Smooth muscle cell (in vitro differentiated cells): ENCODE data around the gene SDR39U1. TPM values are rescaled to one million over a fixed set of nuclear protein-coding genes. Genes with fewer than 3 reads are reported as not detected.
"Not testable (repeated sequence)": the region's sequence is repeated elsewhere in the genome, so short reads cannot be mapped to it uniquely, and the experiment has no call there.

Experiments used
- DNase-seq: peaks from one replicate; lab custom pipeline; 2025; ENCODE audit not compliant: unreplicated experiment; lab: John Stamatoyannopoulos, UW
- H2AFZ ChIP-seq: fragments of 200-600 bp; sonication (generic); 2 replicates; pipeline ENCODE4 v1.6.0; 2016; ENCODE audit warnings: antibody characterized with exemption, low read depth, mild to moderate bottlenecking
- H3F3A ChIP-seq: fragments of 200-600 bp; sonication (generic); 2 replicates; pipeline ENCODE4 v1.6.0; 2017; ENCODE audit warnings: antibody characterized with exemption, low read depth
- H3K27ac ChIP-seq: fragments of 200-600 bp; sonication (generic); 2 replicates; pipeline ENCODE4 v1.5.1; 2016; ENCODE audit warnings: low read depth, mild to moderate bottlenecking
- H3K27me3 ChIP-seq: fragments of 200-600 bp; sonication (generic); 2 replicates; pipeline ENCODE4 v1.6.1; 2016; ENCODE audit warnings: low read depth, mild to moderate bottlenecking
- H3K36me3 ChIP-seq: fragments of 200-600 bp; sonication (generic); 2 replicates; pipeline ENCODE4 v1.5.1; 2016; ENCODE audit warnings: low read depth
- H3K4me1 ChIP-seq: fragments of 200-600 bp; sonication (generic); 2 replicates; pipeline ENCODE4 v1.5.1; 2016; ENCODE audit warnings: low read depth
- H3K4me2 ChIP-seq: fragments of 200-600 bp; sonication (generic); 2 replicates; pipeline ENCODE4 v1.6.0; 2016; ENCODE audit warnings: mild to moderate bottlenecking
- H3K4me3 ChIP-seq: fragments of 200-600 bp; sonication (generic); 2 replicates; pipeline ENCODE4 v1.5.1; 2016; ENCODE audit warnings: mild to moderate bottlenecking
- H3K79me2 ChIP-seq: fragments of 200-600 bp; sonication (generic); 2 replicates; pipeline ENCODE4 v1.6.0; 2016; ENCODE audit warnings: low read depth, mild to moderate bottlenecking
- H3K9ac ChIP-seq: fragments of 200-600 bp; sonication (generic); 2 replicates; pipeline ENCODE4 v1.6.0; 2016; ENCODE audit warnings: low read depth
- H3K9me3 ChIP-seq: fragments of 200-600 bp; sonication (generic); replicated peaks from 2 replicates; pipeline ENCODE4 v1.5.1; 2016; ENCODE audit warnings: low read depth
- H4K20me1 ChIP-seq: fragments of 200-600 bp; sonication (generic); 2 replicates; pipeline ENCODE4 v1.6.0; 2016; ENCODE audit warnings: low read depth
- CTCF ChIP-seq: fragments of 200-600 bp; sonication (generic); IDR thresholded peaks from 2 replicates; pipeline ENCODE4 v1.5.1; 2017; ENCODE audit warnings: borderline replicate concordance, mild to moderate bottlenecking, antibody characterized with exemption; ENCODE audit not compliant: insufficient read depth, poor library complexity, severe bottlenecking
- WGBS: methylation state at CpG from one replicate; pipeline ENCODE4 v1.1.7; 2016; ENCODE audit warnings: low lambda C conversion rate; 5-methylcytosine and 5-hydroxymethylcytosine counted together
- polyA plus RNA-seq: library from polyadenylated mRNA; unstranded; fragments of >200 nt; fragmentation: Nextera tagmentation; extraction: Ambion mirVana; gene quantifications from 2 replicates; pipeline ENCODE4 v1.2.1, GENCODE V29; 2016
- total RNA-seq: library from RNA; depleted of rRNA; stranded (reverse); fragments of >200 nt; gene quantifications from 2 replicates; pipeline ENCODE4 v1.2.3, GENCODE V29; 2014

The SDR39U1 gene
- total RNA-seq: 20.9 and 21.6 TPM in 2 replicates
- polyA plus RNA-seq: 62.6 and 78.8 TPM in 2 replicates

DNA sequence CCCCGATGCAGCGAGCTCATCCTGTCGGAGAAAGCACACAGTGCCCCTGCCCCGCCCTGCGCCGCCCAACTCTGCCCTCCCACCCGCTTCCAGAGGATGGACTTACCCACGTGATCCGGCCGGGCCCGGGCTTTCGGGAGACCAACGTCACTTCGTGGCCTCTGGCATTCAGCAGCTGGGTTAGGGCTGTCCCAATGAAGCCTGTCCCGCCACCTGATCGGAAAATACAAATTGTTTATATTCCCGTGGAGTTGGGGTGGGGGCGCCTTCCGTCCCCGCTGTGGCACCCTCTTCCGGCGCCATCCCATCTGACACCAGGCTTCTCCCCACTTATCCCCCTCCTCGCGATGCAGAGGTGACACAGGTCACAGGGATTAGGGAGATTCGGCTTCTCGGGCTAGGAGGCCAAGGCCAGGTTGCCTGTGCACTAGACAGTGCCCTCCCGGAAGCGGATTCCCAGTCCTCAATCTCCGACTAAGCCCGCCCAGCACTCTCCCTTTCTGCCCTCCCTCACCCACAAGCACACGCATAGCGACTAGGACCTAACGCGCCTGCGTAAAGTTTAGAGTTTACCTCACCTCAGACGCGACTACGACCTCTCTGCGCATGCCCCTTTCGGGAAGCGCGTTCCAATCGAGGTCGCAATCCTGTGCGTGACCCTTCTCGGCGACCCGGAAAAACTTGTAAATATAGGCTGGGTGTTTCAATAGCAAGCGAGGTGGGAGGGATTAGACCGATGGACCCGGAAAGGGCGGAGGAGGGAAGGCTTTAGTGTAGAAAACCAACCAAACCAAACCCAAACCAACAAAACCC is at the start of gene SDR39U1:
Gene SDR39U1, minus strand, starts transcription at position 537 of the 813 bp plus-strand sequence. Its CDS starts 7 bp downstream, at position 530.
- peak within 1 kb of the TSS; percentile 75 for H2AFZ ChIP-seq
- no peaks in the 10 kb centered on the region for H3K36me3 ChIP-seq
- H3K9me3 ChIP-seq: no peaks in the 10 kb centered on the region
- peaks cover 5% of the 10 kb centered on the region for H3K79me2 ChIP-seq
- H3K4me2 ChIP-seq: peak within 1 kb of the TSS; percentile 91
- peak within 1 kb of the TSS; percentile 98 for H3K27ac ChIP-seq
- H3K4me3 ChIP-seq: peak within 1 kb of the TSS; percentile 89
- H3K27me3 ChIP-seq: no peaks in the 10 kb centered on the region
- H4K20me1 ChIP-seq: no peaks in the 10 kb centered on the region
- DNase-seq: peak; percentile 81
- no peak for TF ChIP-seq CTCF
- H3F3A ChIP-seq: no peaks in the 10 kb centered on the region
- peak within 1 kb of the TSS; percentile 95 for H3K9ac ChIP-seq
- peaks cover 12% of the 10 kb centered on the region for H3K4me1 ChIP-seq
- 1% methylated on average over 52 of the region's 52 CpGs for WGBS

DNA sequence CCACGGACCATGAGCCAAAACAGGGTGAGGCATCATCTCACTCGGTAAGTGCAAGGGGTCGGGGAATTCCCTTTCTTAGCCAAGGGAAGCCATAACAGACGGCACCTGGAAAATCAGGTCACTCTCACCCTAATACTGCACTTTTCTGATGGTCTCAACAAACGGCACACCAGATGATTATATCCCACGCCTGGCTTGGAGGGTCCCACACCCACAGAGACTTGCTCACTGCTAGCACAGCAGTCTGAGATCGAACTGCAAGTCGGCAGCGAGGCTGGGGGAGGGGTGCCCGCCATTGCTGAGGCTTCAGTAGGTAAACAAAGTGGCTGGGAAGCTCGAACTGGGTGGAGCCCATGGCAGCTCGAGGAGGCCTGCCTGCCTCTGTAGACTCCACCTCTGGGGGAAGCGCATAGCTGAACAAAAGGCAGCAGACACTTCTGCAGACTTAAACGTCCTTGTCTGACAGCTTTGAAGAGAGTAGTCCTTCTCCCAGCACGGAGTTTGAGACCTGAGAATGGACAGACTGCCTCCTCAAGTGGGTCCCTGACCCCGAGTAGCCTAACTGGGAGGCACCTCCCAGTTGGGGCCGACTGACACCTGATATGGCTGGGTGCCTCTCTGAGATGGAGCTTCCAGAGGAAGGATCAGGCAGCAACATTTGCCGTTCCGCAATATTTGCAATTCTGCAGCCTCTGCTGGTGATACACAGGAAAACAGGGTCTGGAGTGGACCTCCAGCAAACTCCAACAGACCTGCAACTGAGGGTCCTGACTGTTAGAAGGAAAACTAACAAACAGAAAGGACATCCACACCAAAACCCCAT is 49.2 kb upstream of the SDR39U1 start:
- H4K20me1 ChIP-seq, H3K9ac ChIP-seq, H3K4me3 ChIP-seq, H3K9me3 ChIP-seq, H3K27me3 ChIP-seq, H3K36me3 ChIP-seq, H3K79me2 ChIP-seq, H2AFZ ChIP-seq, H3K4me2 ChIP-seq, DNase-seq, H3K4me1 ChIP-seq, H3F3A ChIP-seq, H3K27ac ChIP-seq: not testable (repeated sequence)
- 76% methylated on average over 19 of the region's 19 CpGs for WGBS

GRCh38 chr14:24483604-24484252 is 41.2 kb upstream of the SDR39U1 start:
- Histone ChIP-seq H3K4me1 (no peaks in the 10 kb centered on the region), H3K27ac (no peak overlapping the region), H4K20me1 (no peaks in the 10 kb centered on the region), H3K79me2 (no peaks in the 10 kb centered on the region), H3K4me3 (no peak overlapping the region), H3K36me3 (no peaks in the 10 kb centered on the region), H2AFZ (no peak overlapping the region), H3K27me3 (no peaks in the 10 kb centered on the region), H3K9me3 (no peaks in the 10 kb centered on the region), H3K9ac (no peak overlapping the region), H3K4me2 (no peak overlapping the region), H3F3A (no peaks in the 10 kb centered on the region)
- 50% methylated on average over 4 of the region's 4 CpGs for WGBS
- no peak for DNase-seq
- TF ChIP-seq CTCF: no peak

GRCh38 chr14:24482699-24483303 is 40.2 kb upstream of the SDR39U1 start:
- not testable (repeated sequence) for H3K27ac ChIP-seq, H3K27me3 ChIP-seq, H3K79me2 ChIP-seq, H3F3A ChIP-seq, H3K9me3 ChIP-seq, H4K20me1 ChIP-seq, H2AFZ ChIP-seq, H3K4me3 ChIP-seq, H3K36me3 ChIP-seq, DNase-seq, H3K4me1 ChIP-seq, H3K4me2 ChIP-seq, H3K9ac ChIP-seq
- 80% methylated on average over 2 of the region's 2 CpGs for WGBS
